DOHH2 (cell line): ENCODE measurements around the gene CAPZB.

Experiments
- CTCF ChIP-seq: fragments of 200-600 bp; sonication (generic); IDR thresholded peaks from one replicate; pipeline ENCODE4 v1.5.1; 2014; ENCODE audit warnings: antibody characterized with exemption, mild to moderate bottlenecking, low read depth, low read length; ENCODE audit not compliant: poor library complexity, severe bottlenecking
- EZH2phosphoT487 ChIP-seq: fragments of 200-600 bp; sonication (generic); IDR thresholded peaks from 2 replicates; pipeline ENCODE4 v1.6.1; 2017; ENCODE audit warnings: borderline replicate concordance, mild to moderate bottlenecking, antibody characterized with exemption, low read length, moderate library complexity, mixed read lengths

DNA sequence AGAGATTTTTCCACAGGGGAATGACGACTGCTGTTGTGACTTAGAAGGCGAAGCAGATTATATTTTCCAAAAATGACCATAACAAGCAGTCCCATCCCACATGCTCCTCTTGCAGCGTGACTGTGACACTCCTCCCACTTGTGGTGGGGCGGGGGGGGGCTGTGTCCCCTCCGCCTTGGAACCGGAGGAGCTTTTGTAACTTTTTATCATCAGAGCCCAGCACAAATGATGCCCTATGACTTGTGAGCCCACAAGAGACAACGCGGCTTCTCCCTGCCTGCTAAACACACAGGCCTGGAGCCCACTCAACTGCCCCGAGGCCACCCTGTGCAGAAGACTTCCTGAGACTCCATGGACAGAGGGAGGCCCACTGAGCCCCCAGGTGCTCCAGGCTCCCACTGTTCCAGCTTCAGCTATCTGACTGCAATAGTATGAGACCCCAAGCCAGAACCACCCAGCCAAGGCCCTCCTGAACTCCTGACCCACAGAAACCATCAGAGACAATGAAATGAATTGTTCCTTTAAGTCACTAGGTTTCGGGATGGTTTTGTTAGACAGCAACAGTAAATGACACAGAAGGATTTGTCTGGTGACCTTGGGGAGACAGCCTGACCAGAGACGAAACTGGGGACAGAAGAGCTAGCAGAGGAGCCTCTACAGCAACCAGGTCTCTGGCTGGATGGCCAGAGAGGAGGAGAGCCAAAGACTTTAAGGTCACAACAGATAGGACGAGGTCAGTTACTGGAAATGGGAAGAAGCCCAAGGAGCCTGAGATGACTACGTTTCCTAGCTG, 58.8 kb downstream of the CAPZB start:
- TF ChIP-seq CTCF (no peak), EZH2phosphoT487 (no peak)
